GM12878 (cell line): ENCODE data around the gene LYRM4.

Experiments
- CREB1 ChIP-seq: IDR thresholded peaks from 2 replicates; pipeline ENCODE4 v1.6.1; 2012; ENCODE audit warnings: low read depth, mild to moderate bottlenecking, inconsistent platforms
- EP300 ChIP-seq, 2 experiments: fragments of 150-350 bp in 1 of 2; IDR thresholded peaks; 2 replicates each; pipeline ENCODE4 v1.6.1; 2011 to 2012; ENCODE audit warnings: low read depth in 2 of 2, low read length in 2 of 2, borderline replicate concordance in 1 of 2, improper control_type of control experiment in 1 of 2, inconsistent platforms in 1 of 2; ENCODE audit not compliant: control insufficient read depth in 1 of 2
- EZH2 ChIP-seq: IDR thresholded peaks from 2 replicates; pipeline ENCODE4 v1.6.1; 2012; ENCODE audit warnings: low read depth, mild to moderate bottlenecking, control low read depth, inconsistent platforms, low read length, borderline replicate concordance; ENCODE audit not compliant: control insufficient read depth
- NRF1 ChIP-seq: conservative IDR thresholded peaks from 2 replicates; pipeline ENCODE4 v1.6.1; 2011; ENCODE audit warnings: mild to moderate bottlenecking, low read depth, low read length, improper control_type of control experiment
- POLR2A ChIP-seq: IDR thresholded peaks from 2 replicates; pipeline ENCODE4 v1.6.1; 2011; ENCODE audit warnings: low read depth, mild to moderate bottlenecking, low read length
- POLR2AphosphoS5 ChIP-seq: IDR thresholded peaks from 2 replicates; pipeline ENCODE4 v1.6.1; 2011; ENCODE audit warnings: mild to moderate bottlenecking, low read length, inconsistent platforms
- RELA ChIP-seq: fragments of 450-650 bp; IDR thresholded peaks from 2 replicates; pipeline ENCODE4 v1.8.0; 2014; ENCODE audit warnings: borderline replicate concordance; ENCODE audit not compliant: partially characterized antibody
- TAF1 ChIP-seq: IDR thresholded peaks from 2 replicates; pipeline ENCODE4 v1.6.1; 2011; ENCODE audit warnings: mild to moderate bottlenecking, low read depth, low read length, borderline replicate concordance
- TF ChIP-seq, protein P1 (sequence below): IDR thresholded peaks from 2 replicates; pipeline ENCODE4 v1.6.1; 2011; ENCODE audit warnings: low read depth, low read length, improper control_type of control experiment, borderline replicate concordance
- TF ChIP-seq, protein P2 (sequence below), 3 experiments: IDR thresholded peaks in 2 of 3; conservative IDR thresholded peaks in 1 of 3; 2 replicates each; pipeline ENCODE4 v1.5.1; 2011; ENCODE audit warnings: low read depth in 3 of 3, low read length in 3 of 3, mild to moderate bottlenecking in 3 of 3, control low read depth in 2 of 3, moderate library complexity in 2 of 3, inconsistent platforms in 1 of 3, mixed read lengths in 1 of 3; ENCODE audit not compliant: control insufficient read depth in 2 of 3, insufficient read depth in 1 of 3; ENCODE audit errors: extremely low read depth in 1 of 3
- TF ChIP-seq, protein P3 (sequence below): IDR thresholded peaks from 2 replicates; pipeline ENCODE4 v1.6.1; 2012; ENCODE audit warnings: improper control_type of control experiment, low read depth, low read length; ENCODE audit not compliant: insufficient replicate concordance
- TF ChIP-seq, protein P4 (sequence below): IDR thresholded peaks from 2 replicates; pipeline ENCODE4 v1.6.1; 2012; ENCODE audit warnings: low read length, inconsistent platforms
- TF ChIP-seq, protein P5 (sequence below): IDR thresholded peaks from 2 replicates; pipeline ENCODE4 v1.6.1; 2011; ENCODE audit warnings: mild to moderate bottlenecking, low read depth, low read length, moderate library complexity; ENCODE audit not compliant: insufficient replicate concordance

DNA sequence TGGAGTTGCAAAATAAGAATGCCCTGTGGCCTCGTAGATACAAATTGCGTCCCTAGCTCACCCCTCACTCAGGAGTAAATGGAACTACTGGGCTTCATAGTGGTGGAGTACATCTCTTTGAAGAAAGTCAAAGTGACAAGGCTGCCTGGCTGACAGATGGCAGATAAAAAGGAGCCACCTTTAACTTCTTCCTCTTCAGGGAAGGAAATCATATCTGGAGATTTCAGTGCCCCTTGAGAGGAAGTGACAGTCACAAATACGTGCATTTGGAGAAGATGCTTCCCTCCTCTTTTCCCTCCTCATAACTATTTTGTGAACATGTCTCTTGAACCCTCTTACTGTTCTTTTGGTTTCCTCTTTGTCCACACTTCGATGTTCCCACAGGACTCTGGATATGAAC is 132.4 kb downstream of the LYRM4 start:
- TF ChIP-seq, protein P1, sequence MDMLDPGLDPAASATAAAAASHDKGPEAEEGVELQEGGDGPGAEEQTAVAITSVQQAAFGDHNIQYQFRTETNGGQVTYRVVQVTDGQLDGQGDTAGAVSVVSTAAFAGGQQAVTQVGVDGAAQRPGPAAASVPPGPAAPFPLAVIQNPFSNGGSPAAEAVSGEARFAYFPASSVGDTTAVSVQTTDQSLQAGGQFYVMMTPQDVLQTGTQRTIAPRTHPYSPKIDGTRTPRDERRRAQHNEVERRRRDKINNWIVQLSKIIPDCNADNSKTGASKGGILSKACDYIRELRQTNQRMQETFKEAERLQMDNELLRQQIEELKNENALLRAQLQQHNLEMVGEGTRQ, result no peak
- no peak for TF ChIP-seq TAF1
- TF ChIP-seq, protein P2, sequence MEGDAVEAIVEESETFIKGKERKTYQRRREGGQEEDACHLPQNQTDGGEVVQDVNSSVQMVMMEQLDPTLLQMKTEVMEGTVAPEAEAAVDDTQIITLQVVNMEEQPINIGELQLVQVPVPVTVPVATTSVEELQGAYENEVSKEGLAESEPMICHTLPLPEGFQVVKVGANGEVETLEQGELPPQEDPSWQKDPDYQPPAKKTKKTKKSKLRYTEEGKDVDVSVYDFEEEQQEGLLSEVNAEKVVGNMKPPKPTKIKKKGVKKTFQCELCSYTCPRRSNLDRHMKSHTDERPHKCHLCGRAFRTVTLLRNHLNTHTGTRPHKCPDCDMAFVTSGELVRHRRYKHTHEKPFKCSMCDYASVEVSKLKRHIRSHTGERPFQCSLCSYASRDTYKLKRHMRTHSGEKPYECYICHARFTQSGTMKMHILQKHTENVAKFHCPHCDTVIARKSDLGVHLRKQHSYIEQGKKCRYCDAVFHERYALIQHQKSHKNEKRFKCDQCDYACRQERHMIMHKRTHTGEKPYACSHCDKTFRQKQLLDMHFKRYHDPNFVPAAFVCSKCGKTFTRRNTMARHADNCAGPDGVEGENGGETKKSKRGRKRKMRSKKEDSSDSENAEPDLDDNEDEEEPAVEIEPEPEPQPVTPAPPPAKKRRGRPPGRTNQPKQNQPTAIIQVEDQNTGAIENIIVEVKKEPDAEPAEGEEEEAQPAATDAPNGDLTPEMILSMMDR (IDR thresholded peaks at IDR 0.05 in 2 of 3, conservative IDR thresholded peaks at IDR 0.05 in 1 of 3; ENCODE audit: control insufficient read depth in 2 of 3, extremely low read depth in 1 of 3, insufficient read depth in 1 of 3, low read depth in 3 of 3, low read length in 3 of 3), result no peak
- TF ChIP-seq RELA, result no peak
- TF ChIP-seq, protein P3, sequence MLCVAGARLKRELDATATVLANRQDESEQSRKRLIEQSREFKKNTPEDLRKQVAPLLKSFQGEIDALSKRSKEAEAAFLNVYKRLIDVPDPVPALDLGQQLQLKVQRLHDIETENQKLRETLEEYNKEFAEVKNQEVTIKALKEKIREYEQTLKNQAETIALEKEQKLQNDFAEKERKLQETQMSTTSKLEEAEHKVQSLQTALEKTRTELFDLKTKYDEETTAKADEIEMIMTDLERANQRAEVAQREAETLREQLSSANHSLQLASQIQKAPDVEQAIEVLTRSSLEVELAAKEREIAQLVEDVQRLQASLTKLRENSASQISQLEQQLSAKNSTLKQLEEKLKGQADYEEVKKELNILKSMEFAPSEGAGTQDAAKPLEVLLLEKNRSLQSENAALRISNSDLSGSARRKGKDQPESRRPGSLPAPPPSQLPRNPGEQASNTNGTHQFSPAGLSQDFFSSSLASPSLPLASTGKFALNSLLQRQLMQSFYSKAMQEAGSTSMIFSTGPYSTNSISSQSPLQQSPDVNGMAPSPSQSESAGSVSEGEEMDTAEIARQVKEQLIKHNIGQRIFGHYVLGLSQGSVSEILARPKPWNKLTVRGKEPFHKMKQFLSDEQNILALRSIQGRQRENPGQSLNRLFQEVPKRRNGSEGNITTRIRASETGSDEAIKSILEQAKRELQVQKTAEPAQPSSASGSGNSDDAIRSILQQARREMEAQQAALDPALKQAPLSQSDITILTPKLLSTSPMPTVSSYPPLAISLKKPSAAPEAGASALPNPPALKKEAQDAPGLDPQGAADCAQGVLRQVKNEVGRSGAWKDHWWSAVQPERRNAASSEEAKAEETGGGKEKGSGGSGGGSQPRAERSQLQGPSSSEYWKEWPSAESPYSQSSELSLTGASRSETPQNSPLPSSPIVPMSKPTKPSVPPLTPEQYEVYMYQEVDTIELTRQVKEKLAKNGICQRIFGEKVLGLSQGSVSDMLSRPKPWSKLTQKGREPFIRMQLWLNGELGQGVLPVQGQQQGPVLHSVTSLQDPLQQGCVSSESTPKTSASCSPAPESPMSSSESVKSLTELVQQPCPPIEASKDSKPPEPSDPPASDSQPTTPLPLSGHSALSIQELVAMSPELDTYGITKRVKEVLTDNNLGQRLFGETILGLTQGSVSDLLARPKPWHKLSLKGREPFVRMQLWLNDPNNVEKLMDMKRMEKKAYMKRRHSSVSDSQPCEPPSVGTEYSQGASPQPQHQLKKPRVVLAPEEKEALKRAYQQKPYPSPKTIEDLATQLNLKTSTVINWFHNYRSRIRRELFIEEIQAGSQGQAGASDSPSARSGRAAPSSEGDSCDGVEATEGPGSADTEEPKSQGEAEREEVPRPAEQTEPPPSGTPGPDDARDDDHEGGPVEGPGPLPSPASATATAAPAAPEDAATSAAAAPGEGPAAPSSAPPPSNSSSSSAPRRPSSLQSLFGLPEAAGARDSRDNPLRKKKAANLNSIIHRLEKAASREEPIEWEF, result no peak
- no peak for TF ChIP-seq EP300 (IDR thresholded peaks at IDR 0.05; ENCODE audit: borderline replicate concordance in 1 of 2, control insufficient read depth in 1 of 2, low read depth in 2 of 2, low read length in 2 of 2)
- TF ChIP-seq, protein P4, sequence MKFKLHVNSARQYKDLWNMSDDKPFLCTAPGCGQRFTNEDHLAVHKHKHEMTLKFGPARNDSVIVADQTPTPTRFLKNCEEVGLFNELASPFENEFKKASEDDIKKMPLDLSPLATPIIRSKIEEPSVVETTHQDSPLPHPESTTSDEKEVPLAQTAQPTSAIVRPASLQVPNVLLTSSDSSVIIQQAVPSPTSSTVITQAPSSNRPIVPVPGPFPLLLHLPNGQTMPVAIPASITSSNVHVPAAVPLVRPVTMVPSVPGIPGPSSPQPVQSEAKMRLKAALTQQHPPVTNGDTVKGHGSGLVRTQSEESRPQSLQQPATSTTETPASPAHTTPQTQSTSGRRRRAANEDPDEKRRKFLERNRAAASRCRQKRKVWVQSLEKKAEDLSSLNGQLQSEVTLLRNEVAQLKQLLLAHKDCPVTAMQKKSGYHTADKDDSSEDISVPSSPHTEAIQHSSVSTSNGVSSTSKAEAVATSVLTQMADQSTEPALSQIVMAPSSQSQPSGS, result no peak
- TF ChIP-seq EZH2, result no peak
- TF ChIP-seq POLR2A, result no peak
- TF ChIP-seq, protein P5, sequence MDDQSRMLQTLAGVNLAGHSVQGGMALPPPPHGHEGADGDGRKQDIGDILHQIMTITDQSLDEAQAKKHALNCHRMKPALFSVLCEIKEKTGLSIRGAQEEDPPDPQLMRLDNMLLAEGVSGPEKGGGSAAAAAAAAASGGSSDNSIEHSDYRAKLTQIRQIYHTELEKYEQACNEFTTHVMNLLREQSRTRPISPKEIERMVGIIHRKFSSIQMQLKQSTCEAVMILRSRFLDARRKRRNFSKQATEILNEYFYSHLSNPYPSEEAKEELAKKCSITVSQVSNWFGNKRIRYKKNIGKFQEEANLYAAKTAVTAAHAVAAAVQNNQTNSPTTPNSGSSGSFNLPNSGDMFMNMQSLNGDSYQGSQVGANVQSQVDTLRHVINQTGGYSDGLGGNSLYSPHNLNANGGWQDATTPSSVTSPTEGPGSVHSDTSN, result no peak
- TF ChIP-seq POLR2AphosphoS5, result no peak
- TF ChIP-seq NRF1, result no peak
- TF ChIP-seq CREB1, result no peak
